GM12875 (cell line): ENCODE results near the gene ARPC4.

Source experiments
- H3K4me3 ChIP-seq: one replicate; pipeline ENCODE4 v1.5.1; 2011; ENCODE audit warnings: low read depth, low read length, control low read depth
- TF ChIP-seq, protein P1 (sequence below): IDR thresholded peaks from 2 replicates; pipeline ENCODE4 v1.5.1; 2011; ENCODE audit warnings: low read depth, mild to moderate bottlenecking, control low read depth, inconsistent platforms, low read length, moderate library complexity, borderline replicate concordance; ENCODE audit not compliant: insufficient read depth

ARPC4 gene

DNA sequence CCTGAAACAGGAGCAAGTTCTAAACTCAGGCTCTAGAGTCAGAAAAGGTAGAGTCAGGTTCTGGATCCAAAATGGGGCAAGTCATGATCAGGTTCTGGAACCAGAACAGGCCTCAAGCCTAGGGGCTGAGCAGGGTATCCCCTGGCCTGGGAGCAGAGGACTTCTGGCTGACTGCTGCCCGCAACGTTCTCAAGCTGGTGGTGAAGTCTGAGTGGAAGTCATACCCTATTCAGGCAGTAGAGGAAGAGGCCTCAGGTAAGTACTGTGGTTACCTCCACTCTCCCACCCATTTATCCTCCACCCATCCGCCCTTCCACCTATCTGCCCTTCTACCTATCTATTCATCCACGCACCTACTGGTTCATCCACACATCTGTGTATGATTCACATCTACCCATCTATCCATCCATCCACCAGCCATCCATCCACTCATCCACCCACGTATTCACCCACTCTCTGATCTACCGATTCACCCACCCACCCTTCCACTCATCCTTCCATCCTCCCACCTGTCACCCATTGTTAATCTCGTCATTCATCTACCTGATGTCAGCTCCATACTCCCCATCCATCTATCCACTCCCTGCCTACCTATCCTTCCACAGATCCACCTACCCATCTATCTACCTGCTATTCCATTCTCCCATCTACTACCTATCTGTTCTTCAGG lies 25.9 kb downstream of the ARPC4 start:
- H3K4me3 ChIP-seq, result no peak overlapping the region
- TF ChIP-seq, protein P1, sequence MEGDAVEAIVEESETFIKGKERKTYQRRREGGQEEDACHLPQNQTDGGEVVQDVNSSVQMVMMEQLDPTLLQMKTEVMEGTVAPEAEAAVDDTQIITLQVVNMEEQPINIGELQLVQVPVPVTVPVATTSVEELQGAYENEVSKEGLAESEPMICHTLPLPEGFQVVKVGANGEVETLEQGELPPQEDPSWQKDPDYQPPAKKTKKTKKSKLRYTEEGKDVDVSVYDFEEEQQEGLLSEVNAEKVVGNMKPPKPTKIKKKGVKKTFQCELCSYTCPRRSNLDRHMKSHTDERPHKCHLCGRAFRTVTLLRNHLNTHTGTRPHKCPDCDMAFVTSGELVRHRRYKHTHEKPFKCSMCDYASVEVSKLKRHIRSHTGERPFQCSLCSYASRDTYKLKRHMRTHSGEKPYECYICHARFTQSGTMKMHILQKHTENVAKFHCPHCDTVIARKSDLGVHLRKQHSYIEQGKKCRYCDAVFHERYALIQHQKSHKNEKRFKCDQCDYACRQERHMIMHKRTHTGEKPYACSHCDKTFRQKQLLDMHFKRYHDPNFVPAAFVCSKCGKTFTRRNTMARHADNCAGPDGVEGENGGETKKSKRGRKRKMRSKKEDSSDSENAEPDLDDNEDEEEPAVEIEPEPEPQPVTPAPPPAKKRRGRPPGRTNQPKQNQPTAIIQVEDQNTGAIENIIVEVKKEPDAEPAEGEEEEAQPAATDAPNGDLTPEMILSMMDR, result no peak

DNA sequence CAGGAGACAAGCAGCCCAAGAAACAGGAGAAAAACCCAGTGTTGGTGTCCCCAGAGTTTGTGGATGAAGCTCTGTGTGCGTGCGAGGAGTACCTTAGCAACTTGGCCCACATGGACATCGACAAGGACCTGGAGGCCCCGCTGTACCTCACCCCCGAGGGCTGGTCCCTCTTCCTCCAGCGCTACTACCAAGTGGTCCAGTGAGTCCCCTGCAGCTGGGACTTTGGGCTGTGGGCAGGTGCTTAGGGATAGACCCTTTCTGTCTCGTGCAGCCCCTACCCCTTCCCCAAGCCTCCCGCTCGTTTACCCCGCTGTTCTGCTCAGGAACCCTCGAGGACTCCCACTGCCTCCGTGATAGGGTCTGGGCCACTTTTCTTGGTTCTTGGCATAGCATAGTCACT lies 27.7 kb downstream of the ARPC4 start:
- no peak overlapping the region for H3K4me3 ChIP-seq
- TF ChIP-seq, protein P1, result no peak

DNA sequence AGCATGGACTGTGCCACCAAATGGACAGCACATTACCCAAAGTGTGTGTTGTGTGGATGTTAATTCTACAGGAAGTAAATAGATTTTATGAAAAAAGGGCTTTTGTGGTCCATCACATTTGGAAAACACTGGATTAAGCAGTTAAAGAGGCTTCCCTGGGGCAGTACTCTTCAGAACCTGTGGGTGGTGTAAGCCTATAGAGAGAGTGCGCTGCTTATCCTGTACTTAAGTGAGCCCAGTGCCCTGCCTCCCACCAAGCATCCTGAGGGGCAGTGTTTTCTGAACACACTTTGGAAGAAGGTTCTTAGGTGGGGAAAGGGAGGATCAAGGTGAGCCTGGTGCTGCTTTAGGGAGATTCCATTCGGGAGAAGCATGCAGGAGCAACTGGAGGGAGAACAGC lies 28.1 kb downstream of the ARPC4 start:
- no peak overlapping the region for H3K4me3 ChIP-seq
- TF ChIP-seq, protein P1, result 0 out of 2 replicates have a peak, but pooled peaks have one; percentile 10

DNA sequence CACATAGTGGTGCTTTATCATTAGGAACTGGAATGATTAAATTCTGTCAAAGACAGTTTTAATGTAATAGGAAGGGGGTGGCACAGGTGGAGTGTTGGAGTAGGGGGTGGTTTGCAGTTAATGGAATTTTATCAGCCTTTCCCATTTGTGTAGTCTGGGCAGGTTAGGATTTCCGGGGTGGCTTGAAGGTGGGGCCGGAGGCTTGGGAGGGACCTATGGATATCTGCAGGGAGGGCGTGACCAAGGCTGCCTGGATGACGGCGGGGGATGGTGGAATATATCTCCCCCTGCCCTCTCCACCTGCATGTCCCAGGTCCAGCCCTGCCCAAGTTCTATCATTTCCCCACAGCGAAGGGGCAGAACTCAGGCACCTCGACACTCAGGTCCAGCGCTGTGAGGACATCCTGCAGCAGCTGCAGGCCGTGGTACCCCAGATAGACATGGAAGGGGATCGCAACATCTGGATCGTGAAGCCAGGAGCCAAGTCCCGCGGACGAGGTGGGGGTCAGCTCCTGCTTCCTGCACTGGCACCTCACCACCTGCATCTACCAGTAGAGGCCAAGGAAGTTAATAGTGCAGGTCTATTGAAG lies 32.7 kb downstream of the ARPC4 start:
- TF ChIP-seq, protein P1, result no peak
- H3K4me3 ChIP-seq, result no peak overlapping the region

DNA sequence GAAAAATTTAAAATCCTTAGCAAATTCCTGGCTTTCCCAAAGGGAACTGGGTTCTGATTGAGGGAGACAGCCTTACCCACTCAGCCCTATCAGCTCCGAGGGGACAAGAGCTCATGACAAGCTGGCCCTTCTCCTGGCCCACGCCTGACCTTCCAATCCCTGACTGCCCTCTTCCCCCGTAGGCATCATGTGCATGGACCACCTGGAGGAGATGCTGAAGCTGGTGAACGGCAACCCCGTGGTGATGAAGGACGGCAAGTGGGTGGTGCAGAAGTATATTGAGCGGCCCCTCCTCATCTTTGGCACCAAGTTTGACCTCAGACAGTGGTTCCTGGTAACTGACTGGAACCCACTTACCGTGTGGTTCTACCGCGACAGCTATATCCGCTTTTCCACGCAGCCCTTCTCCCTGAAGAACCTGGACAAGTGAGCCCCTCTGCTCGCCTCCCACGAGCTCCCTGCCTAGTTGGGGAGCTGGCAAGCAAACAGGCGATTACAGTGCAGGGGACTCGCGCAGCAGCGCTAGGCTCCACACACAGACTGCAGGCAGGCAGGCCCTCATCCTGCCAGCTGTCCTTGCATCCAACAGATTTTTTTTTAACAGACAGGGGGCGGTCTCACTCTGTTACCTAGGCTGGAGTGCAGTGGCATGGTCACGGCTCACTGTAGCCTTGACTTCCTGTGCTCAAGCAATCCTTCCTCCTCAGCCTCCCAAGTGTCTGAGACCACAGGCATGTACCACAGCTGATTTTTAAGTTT lies 34.1 kb downstream of the ARPC4 start:
- TF ChIP-seq, protein P1, result peak; percentile 32
- no peak overlapping the region for H3K4me3 ChIP-seq

DNA sequence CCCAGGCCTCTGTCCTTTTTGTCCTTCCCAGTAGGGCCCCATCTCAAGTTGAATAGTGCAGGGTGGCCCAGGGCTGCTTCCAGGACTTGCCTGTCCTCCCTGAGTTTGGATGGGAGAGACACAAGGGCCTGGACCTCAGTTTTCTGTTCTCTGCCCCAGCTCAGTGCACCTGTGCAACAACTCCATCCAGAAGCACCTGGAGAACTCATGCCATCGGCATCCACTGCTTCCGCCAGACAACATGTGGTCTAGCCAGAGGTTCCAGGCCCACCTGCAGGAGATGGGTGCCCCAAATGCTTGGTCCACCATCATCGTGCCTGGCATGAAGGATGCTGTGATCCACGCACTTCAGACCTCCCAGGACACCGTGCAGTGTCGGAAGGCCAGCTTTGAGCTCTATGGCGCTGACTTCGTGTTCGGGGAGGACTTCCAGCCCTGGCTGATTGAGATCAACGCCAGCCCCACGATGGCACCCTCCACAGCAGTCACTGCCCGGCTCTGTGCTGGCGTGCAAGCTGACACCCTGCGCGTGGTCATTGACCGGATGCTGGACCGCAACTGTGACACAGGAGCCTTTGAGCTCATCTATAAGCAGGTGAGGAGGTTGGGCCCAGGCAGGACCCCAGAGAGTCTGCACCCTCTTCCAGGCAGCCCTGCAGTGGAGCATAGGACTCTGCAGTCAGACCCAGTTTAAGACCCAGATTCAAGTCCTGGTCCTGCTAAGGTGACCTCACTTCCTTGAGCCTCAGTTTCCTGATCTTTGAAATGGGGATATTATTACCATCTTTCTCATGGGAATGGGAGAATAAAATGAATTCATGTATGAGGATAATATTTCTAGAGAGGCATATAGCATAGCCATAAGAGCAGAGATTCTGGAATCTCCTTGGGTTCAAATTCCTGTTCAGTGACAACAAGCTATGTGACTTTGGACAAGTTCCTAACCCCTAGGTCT lies 36.2 kb downstream of the ARPC4 start:
- TF ChIP-seq, protein P1, result no peak

More for the DNA sequence above, 36.2 kb downstream of the ARPC4 start:
- no peak overlapping the region for H3K4me3 ChIP-seq
